A549 (cell line): ENCODE measurements around the gene PRKD2. TPM values are rescaled to one million over a fixed set of nuclear protein-coding genes. Genes with fewer than 3 reads are reported as not detected.
A peak's percentile ranks its signal among the peaks of the same experiment; 100 is the strongest.

ENCODE experiments used
- ATAC-seq, 2 experiments: fragments of 200-7000 bp in 1 of 2; fragments of >200 bp in 1 of 2; cut with Nextera tagmentation in 1 of 2; cut with Tn5 transposase in 1 of 2; 3 replicates each; pipeline versions ENCODE4 v1.8.0 to v1.9.1; 2018 to 2020; ENCODE audit warnings: mild to moderate bottlenecking in 1 of 2, moderate library complexity in 1 of 2
- CTCF ChIA-PET: fragments of 300-600 bp; sonication (Branson Sonifier 250); formaldehyde crosslinking; extraction: SDS; loops from one replicate; lab custom pipeline; 2021; ENCODE audit warnings: antibody characterized with exemption, inconsistent platforms; lab: Yijun Ruan, JAX
- POLR2A ChIA-PET: fragments of 350-600 bp; formaldehyde crosslinking; extraction: SDS; loops from one replicate; lab custom pipeline; 2021; ENCODE audit warnings: antibody characterized with exemption, inconsistent platforms; lab: Yijun Ruan, JAX
- DNase-seq, 2 experiments: peaks; one replicate each; pipeline versions ENCODE4 v3.0.0 to v3.0.0-alpha.2; 2011 to 2016; ENCODE audit warnings: low read depth in 1 of 2, low spot score in 1 of 2
- FAIRE-seq: peaks from 2 replicates; lab custom pipeline; 2011; peaks lifted over from hg19 to GRCh38; lab: Jason Lieb, UNC
- H3K27ac ChIP-seq, 2 experiments: fragments of >200 bp; sonication (Bioruptor Twin); formaldehyde crosslinking; 3 replicates each; pipeline ENCODE4 v1.5.1; 2016 to 2017
- H3K4me1 ChIP-seq: fragments of >200 bp; sonication (Bioruptor Twin); formaldehyde crosslinking; 3 replicates; pipeline ENCODE4 v1.6.1; 2016
- H3K4me2 ChIP-seq: fragments of >200 bp; sonication (Bioruptor Twin); formaldehyde crosslinking; 3 replicates; pipeline ENCODE4 v1.6.1; 2016
- H3K4me3 ChIP-seq: fragments of >200 bp; sonication (Bioruptor Twin); formaldehyde crosslinking; 3 replicates; pipeline ENCODE4 v1.5.1; 2016
- H3K9me3 ChIP-seq: fragments of >200 bp; sonication (Bioruptor Twin); formaldehyde crosslinking; 3 replicates; pipeline ENCODE4 v1.6.1; 2016
- BHLHE40 ChIP-seq: IDR thresholded peaks from 2 replicates; pipeline ENCODE4 v1.6.1; 2012; ENCODE audit warnings: low read depth, low read length, inconsistent platforms
- CBX2 ChIP-seq: fragments of 200-600 bp; sonication (generic); IDR thresholded peaks from 2 replicates; pipeline ENCODE4 v1.6.1; 2016; ENCODE audit warnings: low read depth, mild to moderate bottlenecking, borderline replicate concordance
- CEBPB ChIP-seq, 2 experiments: fragments of >200 bp in 1 of 2; sonication (Bioruptor Twin) in 1 of 2; formaldehyde crosslinking in 1 of 2; IDR thresholded peaks; 2 replicates each; pipeline ENCODE4 v1.6.1; 2012 to 2016
- GATA3 ChIP-seq: IDR thresholded peaks from 2 replicates; pipeline ENCODE4 v1.6.1; 2012; ENCODE audit warnings: borderline replicate concordance
- HEYL ChIP-seq: fragments of 250-450 bp; sonication (Bioruptor Pico); IDR thresholded peaks from 2 replicates; pipeline ENCODE4 v1.8.0; 2021; ENCODE audit warnings: mild to moderate bottlenecking, moderate library complexity
- JUN ChIP-seq, 2 experiments: fragments of >200 bp; sonication (Bioruptor Twin); formaldehyde crosslinking; IDR thresholded peaks; 2 replicates in 1 of 2; 3 replicates in 1 of 2; pipeline ENCODE4 v1.6.1; 2016 to 2017
- MAZ ChIP-seq: fragments of 150-350 bp; IDR thresholded peaks from 2 replicates; pipeline ENCODE4 v1.6.1; 2014; ENCODE audit warnings: antibody characterized with exemption, low read depth, low read length, borderline replicate concordance
- NPAS2 ChIP-seq: fragments of 250-450 bp; sonication (Bioruptor Pico); IDR thresholded peaks from 2 replicates; pipeline ENCODE4 v1.8.0; 2022; ENCODE audit warnings: mild to moderate bottlenecking, moderate library complexity, borderline replicate concordance
- PHF8 ChIP-seq: fragments of 200-600 bp; sonication (generic); IDR thresholded peaks from 2 replicates; pipeline ENCODE4 v1.6.1; 2016; ENCODE audit warnings: low read depth, mild to moderate bottlenecking, antibody characterized with exemption, moderate library complexity, borderline replicate concordance
- TFCP2L1 ChIP-seq: fragments of 250-450 bp; sonication (Bioruptor Pico); IDR thresholded peaks from 2 replicates; pipeline ENCODE4 v1.5.0; 2021; ENCODE audit warnings: mild to moderate bottlenecking
- TP53 ChIP-seq: fragments of 250-450 bp; sonication (Bioruptor Pico); IDR thresholded peaks from 2 replicates; pipeline ENCODE4 v1.5.0; 2021; ENCODE audit warnings: mild to moderate bottlenecking, moderate library complexity
- WGBS: methylation state at CpG from one replicate; pipeline ENCODE4 v1.1.6; 2017; ENCODE audit errors: missing lambda C conversion rate; 5-methylcytosine and 5-hydroxymethylcytosine counted together
- polyA plus RNA-seq, 4 experiments: library from polyadenylated mRNA; depleted of rRNA in 3 of 4; stranded (reverse); fragments of >200 nt; fragmentation: RNase III in 1 of 4; extraction: RNeasy Plus Mini Kit Qiagen cat#74134 plus additional on column Dnase treatment in 1 of 4; gene quantifications; 2 replicates in 3 of 4; 3 replicates in 1 of 4; pipeline ENCODE4 v1.2.3, GENCODE V29; 2011 to 2017
- TF ChIP-seq, protein P1 (sequence below): fragments of 250-450 bp; sonication (Bioruptor Pico); IDR thresholded peaks from 2 replicates; pipeline ENCODE4 v1.5.0; 2021; ENCODE audit warnings: mild to moderate bottlenecking, moderate library complexity, borderline replicate concordance
- TF ChIP-seq, protein P2 (sequence below): fragments of 450-650 bp; IDR thresholded peaks from 2 replicates; pipeline ENCODE4 v1.6.1; 2014; ENCODE audit warnings: antibody characterized with exemption
- TF ChIP-seq, protein P3 (sequence below): fragments of 200-600 bp; sonication (generic); IDR thresholded peaks from 2 replicates; pipeline ENCODE4 v1.6.1; 2016; ENCODE audit warnings: antibody characterized with exemption, mild to moderate bottlenecking, moderate library complexity

The PRKD2 gene
- polyA plus RNA-seq, 2 of the 4 experiments (the other 2 are of a cell fraction), result 8.3 to 24.6 TPM

DNA sequence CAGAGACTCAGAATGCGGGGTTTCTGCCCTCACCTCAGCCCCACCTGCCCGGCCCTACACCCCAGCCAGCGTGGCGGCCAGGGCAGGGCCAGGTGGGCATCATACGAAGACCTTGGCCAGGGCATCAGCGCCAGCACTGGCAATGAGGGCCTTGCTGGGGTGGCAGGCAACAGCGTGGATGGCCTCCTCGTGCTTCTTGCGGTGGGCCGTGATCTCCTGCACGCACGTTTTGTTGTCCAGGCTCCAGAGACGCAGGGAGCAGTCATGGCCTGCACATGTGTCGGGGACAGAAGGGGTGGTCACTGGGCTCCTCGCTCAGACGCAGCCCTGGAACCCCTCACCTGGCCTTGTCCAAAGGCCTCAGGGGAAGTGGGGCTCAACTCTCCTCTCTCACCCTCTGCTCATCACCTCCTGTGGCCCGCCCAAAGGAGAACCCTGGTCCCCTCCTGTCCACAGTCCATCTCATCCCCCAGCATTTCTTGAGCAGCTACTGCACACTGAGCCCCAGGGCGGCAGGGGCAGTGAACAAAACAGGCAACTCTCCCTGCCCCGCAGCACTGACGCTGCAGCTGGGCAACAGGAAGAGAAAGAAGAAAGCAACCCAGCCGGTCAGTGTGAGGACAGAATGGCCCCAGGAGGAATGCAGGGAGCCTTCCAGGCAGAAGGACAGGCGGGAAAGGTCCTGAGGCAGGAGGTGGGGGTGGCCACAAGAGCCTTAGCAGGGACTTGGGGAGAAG, 3.8 kb upstream of the PRKD2 start:
- ATAC-seq (no peak), FAIRE-seq (no peak)
- H3K4me1 ChIP-seq, result peaks cover 10% of the 10 kb centered on the region
- no peak overlapping the region for H3K4me2 ChIP-seq
- ChIA-PET CTCF (interaction anchor here (1.0 to 4.5 kb wide), 5 partner anchors 9 to 59 kb away, joined by 3 to 64 read pairs (median 9); no protein-coding TSS in a partner anchor), POLR2A (interaction anchor here (1.1 kb wide), 1 partner anchor 25 kb away, joined by 3 read pairs; no protein-coding TSS in a partner anchor)
- no peaks in the 10 kb centered on the region for H3K9me3 ChIP-seq
- H3K4me3 ChIP-seq, result no peak overlapping the region
- no peak overlapping the region for H3K27ac ChIP-seq
- TF ChIP-seq TP53 (CRISPR knock-in tag) (no peak), MAZ (no peak), BHLHE40 (no peak), PHF8 (no peak), CBX2 (no peak), NPAS2 (CRISPR knock-in tag) (no peak), TFCP2L1 (CRISPR knock-in tag) (no peak), GATA3 (no peak)
- TF ChIP-seq, protein P1, sequence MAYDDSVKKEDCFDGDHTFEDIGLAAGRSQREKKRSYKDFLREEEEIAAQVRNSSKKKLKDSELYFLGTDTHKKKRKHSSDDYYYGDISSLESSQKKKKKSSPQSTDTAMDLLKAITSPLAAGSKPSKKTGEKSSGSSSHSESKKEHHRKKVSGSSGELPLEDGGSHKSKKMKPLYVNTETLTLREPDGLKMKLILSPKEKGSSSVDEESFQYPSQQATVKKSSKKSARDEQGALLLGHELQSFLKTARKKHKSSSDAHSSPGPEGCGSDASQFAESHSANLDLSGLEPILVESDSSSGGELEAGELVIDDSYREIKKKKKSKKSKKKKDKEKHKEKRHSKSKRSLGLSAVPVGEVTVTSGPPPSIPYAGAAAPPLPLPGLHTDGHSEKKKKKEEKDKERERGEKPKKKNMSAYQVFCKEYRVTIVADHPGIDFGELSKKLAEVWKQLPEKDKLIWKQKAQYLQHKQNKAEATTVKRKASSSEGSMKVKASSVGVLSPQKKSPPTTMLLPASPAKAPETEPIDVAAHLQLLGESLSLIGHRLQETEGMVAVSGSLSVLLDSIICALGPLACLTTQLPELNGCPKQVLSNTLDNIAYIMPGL, result no peak
- TF ChIP-seq, protein P2, sequence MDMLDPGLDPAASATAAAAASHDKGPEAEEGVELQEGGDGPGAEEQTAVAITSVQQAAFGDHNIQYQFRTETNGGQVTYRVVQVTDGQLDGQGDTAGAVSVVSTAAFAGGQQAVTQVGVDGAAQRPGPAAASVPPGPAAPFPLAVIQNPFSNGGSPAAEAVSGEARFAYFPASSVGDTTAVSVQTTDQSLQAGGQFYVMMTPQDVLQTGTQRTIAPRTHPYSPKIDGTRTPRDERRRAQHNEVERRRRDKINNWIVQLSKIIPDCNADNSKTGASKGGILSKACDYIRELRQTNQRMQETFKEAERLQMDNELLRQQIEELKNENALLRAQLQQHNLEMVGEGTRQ, result no peak
- TF ChIP-seq, protein P3, sequence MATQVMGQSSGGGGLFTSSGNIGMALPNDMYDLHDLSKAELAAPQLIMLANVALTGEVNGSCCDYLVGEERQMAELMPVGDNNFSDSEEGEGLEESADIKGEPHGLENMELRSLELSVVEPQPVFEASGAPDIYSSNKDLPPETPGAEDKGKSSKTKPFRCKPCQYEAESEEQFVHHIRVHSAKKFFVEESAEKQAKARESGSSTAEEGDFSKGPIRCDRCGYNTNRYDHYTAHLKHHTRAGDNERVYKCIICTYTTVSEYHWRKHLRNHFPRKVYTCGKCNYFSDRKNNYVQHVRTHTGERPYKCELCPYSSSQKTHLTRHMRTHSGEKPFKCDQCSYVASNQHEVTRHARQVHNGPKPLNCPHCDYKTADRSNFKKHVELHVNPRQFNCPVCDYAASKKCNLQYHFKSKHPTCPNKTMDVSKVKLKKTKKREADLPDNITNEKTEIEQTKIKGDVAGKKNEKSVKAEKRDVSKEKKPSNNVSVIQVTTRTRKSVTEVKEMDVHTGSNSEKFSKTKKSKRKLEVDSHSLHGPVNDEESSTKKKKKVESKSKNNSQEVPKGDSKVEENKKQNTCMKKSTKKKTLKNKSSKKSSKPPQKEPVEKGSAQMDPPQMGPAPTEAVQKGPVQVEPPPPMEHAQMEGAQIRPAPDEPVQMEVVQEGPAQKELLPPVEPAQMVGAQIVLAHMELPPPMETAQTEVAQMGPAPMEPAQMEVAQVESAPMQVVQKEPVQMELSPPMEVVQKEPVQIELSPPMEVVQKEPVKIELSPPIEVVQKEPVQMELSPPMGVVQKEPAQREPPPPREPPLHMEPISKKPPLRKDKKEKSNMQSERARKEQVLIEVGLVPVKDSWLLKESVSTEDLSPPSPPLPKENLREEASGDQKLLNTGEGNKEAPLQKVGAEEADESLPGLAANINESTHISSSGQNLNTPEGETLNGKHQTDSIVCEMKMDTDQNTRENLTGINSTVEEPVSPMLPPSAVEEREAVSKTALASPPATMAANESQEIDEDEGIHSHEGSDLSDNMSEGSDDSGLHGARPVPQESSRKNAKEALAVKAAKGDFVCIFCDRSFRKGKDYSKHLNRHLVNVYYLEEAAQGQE, result no peak
- TF ChIP-seq, all 56 proteins: peak for 0
- 95% methylated on average over 22 of the region's 22 CpGs for whole genome bisulfite sequencing
- no peak for DNase-seq

DNA sequence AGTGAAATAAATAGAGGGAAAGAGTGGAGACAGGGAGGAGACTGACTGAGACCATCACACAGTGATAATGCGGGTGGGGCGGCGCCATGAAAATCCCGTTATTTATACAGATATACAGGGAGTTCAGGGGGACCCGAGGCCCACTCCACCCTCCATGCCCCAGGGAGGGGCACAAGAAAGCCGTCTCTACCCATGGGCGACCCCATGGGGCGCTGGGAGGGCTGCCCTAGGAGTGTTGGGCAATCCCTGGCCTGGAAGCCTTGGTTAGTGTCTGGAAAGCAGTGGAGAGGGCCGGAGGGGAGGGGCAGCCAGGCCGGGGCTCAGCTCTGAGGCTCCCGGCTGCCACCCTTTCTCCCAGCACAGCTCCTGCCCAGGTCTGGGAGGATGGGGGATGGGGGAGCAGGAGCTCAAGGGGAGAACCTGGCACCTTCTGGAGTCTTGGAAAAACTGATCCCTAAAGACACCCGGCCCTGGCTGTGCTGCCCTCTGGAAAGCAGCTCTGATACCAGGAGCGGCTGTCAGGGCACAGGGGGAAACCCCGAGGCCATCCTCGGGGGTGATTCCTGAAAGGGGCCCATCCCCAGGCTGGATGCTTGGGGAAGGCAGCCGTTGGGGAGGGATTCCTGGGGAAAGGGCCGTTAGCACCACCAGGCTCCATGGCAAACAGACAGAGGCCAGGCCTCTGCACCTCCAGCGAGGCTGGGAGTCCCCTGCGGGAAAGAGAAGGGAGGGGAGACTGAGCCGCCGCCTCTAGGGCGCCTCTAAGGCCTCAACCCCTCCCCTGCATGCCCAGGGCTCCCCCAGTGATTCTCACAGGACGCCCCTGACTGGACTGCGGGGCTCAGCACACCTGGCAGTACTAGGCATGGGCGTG, 3.0 kb upstream of the PRKD2 start:
- no peak overlapping the region for H3K4me2 ChIP-seq
- no peak for FAIRE-seq
- no peaks in the 10 kb centered on the region for H3K9me3 ChIP-seq
- TF ChIP-seq BHLHE40, result no peak
- TF ChIP-seq CEBPB (IDR thresholded peaks at IDR 0.05), result peak in 1 of 2 experiments; percentile 38; a peak in 1 of 4 replicates
- no peak for TF ChIP-seq TFCP2L1 (CRISPR knock-in tag)
- TF ChIP-seq JUN (IDR thresholded peaks at IDR 0.05), result no peak
- no peak for TF ChIP-seq HEYL
- H3K27ac ChIP-seq, result no peak overlapping the region
- peaks cover 18% of the 10 kb centered on the region for H3K4me1 ChIP-seq
- CTCF ChIA-PET, result interaction anchor here (1.0 to 4.5 kb wide), 4 partner anchors 9 to 89 kb away, joined by 3 to 64 read pairs (median 10); no protein-coding TSS in a partner anchor
- H3K4me3 ChIP-seq, result no peak overlapping the region
- 77% methylated on average over 24 of the region's 25 CpGs for WGBS
- ATAC-seq, result no peak
- POLR2A ChIA-PET, result no interaction called here
- DNase-seq, result no peak
